Pancreas (tissue), 10 donors: ENCODE results near the gene SERGEF. TPM values are rescaled to one million over a fixed set of nuclear protein-coding genes. Genes with fewer than 3 reads are reported as not detected.

ENCODE experiments used
- ATAC-seq, 4 donors: fragments of 200-7000 bp; cut with Tn5 transposase; one replicate each; pipeline versions ENCODE4 v1.8.0 to v1.9.1; 2020; ENCODE audit warnings: mild to moderate bottlenecking in 4 of 4, moderate library complexity in 4 of 4
- DNase-seq, 6 donors: peaks; one replicate each; pipeline ENCODE4 v3.0.0-alpha.2; 2020
- FAIRE-seq: peaks from 2 replicates; lab custom pipeline; 2012; peaks lifted over from hg19 to GRCh38; lab: Jason Lieb, UNC
- H3K27ac ChIP-seq, 4 donors: fragments of 200-600 bp; sonication (generic); 1 replicate in 3 of 4; 2 replicates in 1 of 4; pipeline versions ENCODE4 v1.5.0 to v1.8.0; 2020
- H3K27me3 ChIP-seq, 4 donors: fragments of 200-600 bp; one replicate each; pipeline ENCODE4 v1.8.0; 2021
- H3K36me3 ChIP-seq, 3 donors: fragments of 200-600 bp; sonication (generic) in 1 of 3; one replicate each; pipeline versions ENCODE4 v1.5.0 to v1.8.0; 2020 to 2021
- H3K4me1 ChIP-seq, 3 donors: fragments of 200-600 bp; one replicate each; pipeline ENCODE4 v1.8.0; 2021
- H3K4me3 ChIP-seq, 4 donors: fragments of 200-600 bp; sonication (generic) in 2 of 4; one replicate each; pipeline versions ENCODE4 v1.5.0 to v1.8.0; 2020 to 2021
- H3K9me3 ChIP-seq, 4 donors: fragments of 200-600 bp; one replicate each; pipeline ENCODE4 v1.8.0; 2021
- CTCF ChIP-seq, 4 donors: fragments of 200-600 bp; sonication (generic) in 3 of 4; IDR thresholded peaks; one replicate each; pipeline versions ENCODE4 v1.5.0 to v1.8.0; 2021; ENCODE audit warnings: antibody characterized with exemption in 4 of 4
- WGBS, 2 donors: extraction: QIAGEN DNeasy Blood & Tissue Kit; methylation state at CpG; one replicate each; pipeline ENCODE4 v1.1.7; 2013; 5-methylcytosine and 5-hydroxymethylcytosine counted together
- intact Hi-C, 3 donors: fragments of 100-400 bp; cut with DNase I; formaldehyde crosslinking; loops; one replicate each; pipeline versions ENCODE4 v1.11.1 to v1.14.2; 2022
- polyA plus RNA-seq, 2 donors: library from polyadenylated mRNA; stranded (reverse); fragments of 200-250 nt; gene quantifications; one replicate each; pipeline ENCODE4 v1.2.3, GENCODE V29; 2013
- total RNA-seq, 6 donors: library from RNA; stranded (reverse); fragmentation: NEBNext Ultra II Directional in 4 of 6; extraction: Animal tissue kit (Norgen Biotek cat#: 25700) in 4 of 6; gene quantifications; one replicate each; pipeline versions ENCODE4 v1.2.1 to v1.2.4, GENCODE V29; 2021 to 2023
- donor health status: healthy with polysubstance abuse.
- donor health status: DM: no; HTN: no; CAD: no; lungs with moderate emphysema.
- donor health status: DM: no; HTN: no; CAD: no.
- donor health status: control.
- donor health status: control.
- donor health status: Bipolar disorder and iron deficiency.
- donor health status: DM: yes; HTN: yes; CAD: no.
- donor health status: DM: no; HTN: no; CAD: no.
- donor health status: DM: no; HTN: no; CAD: no.
- donor health status: DM: yes; HTN: yes; CAD: no.

The SERGEF gene
- total and polyA plus RNA-seq, 8 donors: 17.8 to 101 (median 24.5) TPM

- FAIRE-seq: no peak
- intact Hi-C loops: no loop called here
- no peaks in the 10 kb centered on the region for H3K36me3 ChIP-seq
- WGBS, 2 donors: 82 to 87% methylated on average over 5 of the region's 5 CpGs
- no peaks in the 10 kb centered on the region for H3K4me1 ChIP-seq
- H3K9me3 ChIP-seq: no peaks in the 10 kb centered on the region
- no peak for ATAC-seq
- H3K27me3 ChIP-seq: no peaks in the 10 kb centered on the region
- DNase-seq: no peak
- TF ChIP-seq CTCF (IDR thresholded peaks at IDR 0.05): no peak
- no peak overlapping the region for H3K4me3 ChIP-seq
- no peak overlapping the region for H3K27ac ChIP-seq
Measured at GRCh38 chr11:17778352-17778751, 234.5 kb downstream of the SERGEF start.

- FAIRE-seq (no peak), ATAC-seq (no peak), DNase-seq (no peak)
- no peak for TF ChIP-seq CTCF (IDR thresholded peaks at IDR 0.05)
- 72 to 83% methylated on average over 13 of the region's 13 CpGs for WGBS, 2 donors
- no peaks in the 10 kb centered on the region for H3K9me3 ChIP-seq
- H3K27me3 ChIP-seq: no peaks in the 10 kb centered on the region
- H3K4me1 ChIP-seq: no peaks in the 10 kb centered on the region
- H3K4me3 ChIP-seq: no peak overlapping the region
- intact Hi-C loops: no loop called here
- H3K36me3 ChIP-seq: no peaks in the 10 kb centered on the region
- H3K27ac ChIP-seq: no peak overlapping the region
Measured at GRCh38 chr11:17777738-17778091, 235.1 kb downstream of the SERGEF start.

- H3K27ac ChIP-seq: no peak overlapping the region
- intact Hi-C loops: no loop called here
- DNase-seq (no peak), ATAC-seq (no peak), FAIRE-seq (no peak)
- no peaks in the 10 kb centered on the region for H3K36me3 ChIP-seq
- 78 to 85% methylated on average over 16 of the region's 16 CpGs for WGBS, 2 donors
- no peak overlapping the region for H3K4me3 ChIP-seq
- no peaks in the 10 kb centered on the region for H3K9me3 ChIP-seq
- H3K4me1 ChIP-seq: no peaks in the 10 kb centered on the region
- no peak for TF ChIP-seq CTCF (IDR thresholded peaks at IDR 0.05)
- H3K27me3 ChIP-seq: no peaks in the 10 kb centered on the region
Measured at GRCh38 chr11:17777086-17777737, 235.6 kb downstream of the SERGEF start.

- TF ChIP-seq CTCF (IDR thresholded peaks at IDR 0.05): no peak
- H3K36me3 ChIP-seq: no peaks in the 10 kb centered on the region
- peak in 1 of 6 donors; percentile 13 for DNase-seq
- no peaks in the 10 kb centered on the region for H3K9me3 ChIP-seq
- no peaks in the 10 kb centered on the region for H3K27me3 ChIP-seq
- no peak overlapping the region for H3K4me3 ChIP-seq
- peak in 2 of 4 donors; percentile 22 to 39 for ATAC-seq
- intact Hi-C loops: no loop called here
- no peak overlapping the region for H3K27ac ChIP-seq
- H3K4me1 ChIP-seq: no peaks in the 10 kb centered on the region
- no peak for FAIRE-seq
- WGBS, 2 donors: 68 to 76% methylated on average over 15 of the region's 15 CpGs
Measured at GRCh38 chr11:17776212-17776875, 236.5 kb downstream of the SERGEF start.
